NCI-H524 (cell line): ENCODE data around the gene ALDH6A1.

ENCODE experiments used
- DNase-seq, 2 experiments: peaks; one replicate each; lab custom pipeline; 2025; lab: John Stamatoyannopoulos, UW

ALDH6A1 gene

DNA sequence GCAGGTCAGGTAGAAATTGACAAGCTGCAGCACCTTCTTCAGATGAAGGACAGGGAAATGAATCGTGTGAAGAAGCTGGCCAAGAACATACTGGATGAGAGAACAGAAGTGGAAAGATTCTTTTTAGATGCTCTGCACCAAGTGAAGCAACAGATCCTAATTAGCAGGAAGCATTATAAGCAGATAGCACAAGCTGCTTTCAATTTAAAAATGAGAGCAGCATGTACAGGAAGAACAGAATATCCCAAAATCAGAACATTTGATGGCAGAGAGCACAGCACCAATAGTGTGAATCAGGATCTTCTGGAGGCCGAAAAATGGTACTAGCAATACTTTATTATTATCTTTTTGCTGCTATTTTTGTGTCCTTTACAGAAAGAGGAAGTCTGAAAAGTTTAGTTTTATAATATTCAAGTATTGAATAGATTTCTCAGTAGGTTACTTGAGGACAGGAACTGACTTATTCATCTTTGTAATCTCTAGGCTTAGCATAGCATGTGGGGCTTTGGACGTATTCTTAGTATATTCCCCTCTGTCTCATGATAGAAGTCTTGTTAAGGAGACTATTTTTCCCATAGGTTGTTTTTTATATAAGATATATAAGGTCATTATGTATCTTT is 34.3 kb downstream of the ALDH6A1 start:
- DNase-seq: no peak

DNA sequence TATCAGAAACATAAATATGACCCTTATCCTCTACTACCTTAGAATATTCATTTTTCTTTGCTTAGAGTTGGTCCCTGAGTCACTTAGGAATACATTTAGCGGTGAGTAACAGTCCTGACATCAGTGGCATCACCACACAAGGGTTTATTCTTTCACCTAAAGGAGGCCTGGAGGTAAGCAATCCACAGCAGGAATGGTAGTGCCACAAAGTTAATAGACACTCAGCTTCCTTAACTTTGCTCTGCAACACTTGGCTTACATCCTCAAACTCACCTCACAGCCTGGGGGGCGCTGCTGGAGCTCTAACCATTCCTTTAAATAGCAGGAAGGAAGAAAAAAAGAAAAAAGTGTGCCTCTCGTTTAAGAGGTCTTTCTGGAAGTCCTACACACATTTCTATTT is 36.0 kb downstream of the ALDH6A1 start:
- DNase-seq: no peak

DNA sequence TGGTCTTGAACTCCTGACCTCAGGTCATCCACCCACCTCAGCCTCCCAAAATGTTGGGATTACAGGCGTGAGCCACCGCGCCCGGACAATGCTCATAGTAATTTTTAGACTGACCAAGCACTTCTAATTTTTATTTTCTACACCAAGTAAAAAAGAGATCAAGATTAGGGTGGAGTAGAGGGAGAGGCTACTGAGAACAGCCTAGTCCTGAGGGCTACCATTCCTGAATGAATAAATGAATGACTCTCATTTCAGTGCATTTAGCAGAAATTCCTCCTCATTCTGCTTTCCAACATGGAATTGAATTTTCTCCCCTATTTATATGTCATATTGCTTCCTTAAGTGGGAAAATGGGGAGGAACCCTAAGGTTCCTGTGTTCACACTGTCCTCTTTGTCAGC is 38.7 kb downstream of the ALDH6A1 start:
- no peak for DNase-seq

DNA sequence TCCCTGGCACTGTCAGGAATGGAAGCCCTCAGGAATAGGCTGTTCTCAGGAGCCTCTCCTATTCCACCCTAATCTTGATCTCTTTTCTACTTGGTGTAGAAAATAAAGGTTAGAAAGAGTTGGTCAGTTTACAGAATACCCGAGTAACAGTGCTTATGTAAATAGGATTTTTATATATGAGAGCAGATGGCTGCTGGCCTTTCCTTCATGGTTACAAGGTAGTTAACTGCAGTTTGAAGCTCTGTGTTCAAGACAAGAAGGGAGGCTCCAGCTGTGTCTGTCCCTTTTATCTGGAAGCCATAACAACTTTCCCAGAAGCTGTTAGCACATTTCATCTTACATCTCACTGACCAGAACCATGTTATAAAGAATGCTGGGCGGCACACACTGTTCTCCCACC is 42.0 kb downstream of the ALDH6A1 start:
- peak in 1 of 2 experiments; percentile 12 for DNase-seq

DNA sequence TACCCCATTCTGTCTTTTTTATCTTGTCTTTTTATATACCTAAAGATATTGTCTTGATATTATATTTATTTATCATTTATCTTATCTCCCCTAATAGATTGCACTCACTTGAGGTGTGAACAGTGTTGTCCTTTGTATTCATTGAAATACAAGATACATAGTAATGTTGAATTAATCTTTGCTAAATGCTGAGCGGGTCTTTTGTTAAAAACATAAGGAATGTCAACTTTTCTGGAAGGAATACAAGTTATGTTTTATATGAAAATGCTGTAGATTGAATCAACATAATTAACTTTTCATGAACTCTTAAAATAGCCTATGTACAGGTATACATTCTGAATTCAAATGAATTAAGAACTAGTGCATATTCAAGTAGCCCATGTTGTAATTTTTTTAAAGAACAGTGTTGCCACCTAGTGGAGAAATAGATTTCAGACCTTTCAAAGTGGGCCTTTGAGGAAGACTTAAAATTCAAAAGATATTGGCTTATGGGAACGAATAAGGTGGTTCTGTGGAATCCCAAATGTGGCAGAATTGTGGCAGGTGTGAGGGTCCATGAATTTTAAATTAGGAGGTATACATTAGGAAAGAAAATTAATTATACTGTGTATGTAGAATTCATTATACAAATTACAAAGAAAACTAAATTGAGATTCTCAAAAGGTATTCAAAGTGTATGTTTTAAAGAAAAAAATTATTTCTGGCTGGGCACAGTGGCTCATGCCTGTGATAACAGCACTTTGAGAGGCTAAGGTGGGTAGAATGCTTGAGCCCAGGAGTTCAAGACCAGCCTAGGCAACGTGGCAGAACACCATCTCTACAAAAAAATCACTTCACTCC is 46.0 kb downstream of the ALDH6A1 start:
- DNase-seq: peak; percentile 68 to 82

DNA sequence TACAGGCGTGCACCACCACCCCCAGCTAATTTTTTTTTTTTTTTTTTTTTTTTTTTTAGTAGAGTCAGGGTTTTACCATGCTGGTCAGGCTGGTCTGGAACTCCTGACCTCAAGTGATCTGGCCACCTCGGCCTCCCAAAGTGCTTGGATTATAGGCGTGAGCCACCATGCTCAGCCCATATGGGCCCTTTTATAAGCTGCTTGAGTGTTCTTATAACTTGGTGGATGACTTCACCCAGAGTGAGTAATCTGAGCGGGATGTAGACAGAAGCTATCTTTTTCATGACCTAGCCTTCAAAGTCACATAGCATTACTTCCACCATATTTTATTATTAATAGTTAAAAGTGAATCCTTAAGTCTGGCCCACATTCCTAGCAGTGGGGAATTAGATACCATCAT is 48.7 kb downstream of the ALDH6A1 start:
- peak; percentile 29 to 73 for DNase-seq

DNA sequence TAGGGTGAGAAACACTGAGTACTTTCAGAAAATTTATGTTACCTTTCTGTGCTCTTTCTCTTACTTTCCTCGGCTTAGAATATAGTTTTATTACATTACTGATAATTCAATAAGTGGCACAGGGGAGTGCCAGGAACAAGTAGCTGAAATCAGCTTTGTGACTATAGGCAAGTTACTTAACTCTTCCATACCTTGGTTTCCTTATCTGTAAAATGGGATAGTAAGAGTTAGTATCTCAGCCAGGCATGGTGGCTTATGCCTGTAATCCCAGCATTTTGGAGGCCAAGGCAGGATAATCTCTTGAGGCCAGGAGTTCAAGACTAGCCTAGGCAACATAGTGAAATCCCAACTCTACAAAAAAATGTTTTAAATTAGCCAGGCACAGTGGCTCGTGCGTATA is 49.7 kb downstream of the ALDH6A1 start:
- DNase-seq: no peak

DNA sequence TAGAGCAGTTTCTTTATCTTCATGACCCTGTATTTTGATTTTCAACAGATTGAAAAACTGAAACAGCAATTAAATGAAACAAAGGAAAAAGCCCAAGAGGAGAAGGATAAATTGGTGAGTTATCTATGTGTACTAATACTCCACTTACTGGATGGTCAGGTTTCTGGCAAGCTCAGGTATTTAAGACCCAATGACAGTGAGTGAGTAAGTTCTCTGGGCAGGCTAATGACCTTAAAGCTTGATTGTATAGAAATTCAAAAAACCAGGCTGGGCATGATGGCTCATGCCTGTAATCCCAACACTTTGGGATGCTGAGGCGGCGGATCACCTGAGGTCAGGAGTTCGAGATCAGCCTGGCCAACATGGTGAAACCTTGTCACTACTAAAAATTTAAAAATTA is 55.1 kb downstream of the ALDH6A1 start:
- no peak for DNase-seq

DNA sequence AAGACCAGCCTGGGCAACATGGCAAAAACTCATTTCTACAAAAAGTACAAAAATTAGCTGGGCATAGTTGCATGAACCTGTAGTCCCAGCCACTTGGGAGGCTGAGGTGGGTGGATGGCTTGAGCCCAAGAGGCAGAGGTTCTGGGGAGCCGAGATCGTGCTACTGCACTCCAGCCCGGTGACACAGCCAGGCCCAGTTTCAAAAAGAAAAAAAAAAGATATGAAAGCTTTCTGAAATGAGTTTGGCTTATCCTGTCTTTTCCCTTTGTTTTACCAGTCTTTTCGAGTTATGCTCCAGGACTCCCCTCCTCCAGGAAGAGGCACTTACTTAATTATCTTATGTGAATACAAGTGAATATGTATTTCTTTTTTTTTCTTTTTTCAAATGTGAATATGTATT is 61.9 kb downstream of the ALDH6A1 start:
- DNase-seq: no peak

DNA sequence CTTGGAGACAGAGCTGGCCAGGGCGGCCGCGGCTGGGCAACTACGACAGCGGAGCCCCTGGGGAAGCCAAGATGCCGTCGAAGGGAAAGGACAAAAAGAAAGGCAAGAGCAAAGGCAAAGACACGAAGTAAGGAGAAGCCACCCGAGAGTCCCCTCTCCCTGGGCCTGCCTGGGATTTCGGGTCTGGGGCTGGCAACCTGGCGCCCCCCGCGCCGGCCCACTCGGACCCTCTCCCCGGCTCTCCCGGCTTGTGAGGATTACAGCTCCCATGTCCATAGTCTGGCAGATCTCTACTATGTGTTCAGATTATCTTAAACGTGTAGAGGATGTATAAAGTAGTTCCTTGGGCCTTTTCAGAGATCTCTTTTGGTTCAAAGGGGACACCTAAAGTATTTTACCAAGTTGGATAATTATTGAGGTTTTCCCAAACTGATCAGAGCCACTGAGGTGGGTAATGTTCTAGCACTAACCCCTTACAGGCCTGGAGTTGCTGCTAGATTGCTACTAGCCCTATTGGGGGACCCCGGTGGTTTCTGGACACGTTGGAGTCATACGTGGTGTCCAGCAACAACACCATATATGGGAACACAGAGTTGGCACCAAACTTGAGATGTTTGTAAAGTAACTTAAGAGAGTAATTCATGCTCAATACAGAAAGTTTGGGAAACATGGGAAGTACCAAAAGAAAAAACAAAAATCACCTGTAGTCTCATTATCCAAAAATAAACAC is 64.7 kb downstream of the ALDH6A1 start:
- DNase-seq: no peak

DNA sequence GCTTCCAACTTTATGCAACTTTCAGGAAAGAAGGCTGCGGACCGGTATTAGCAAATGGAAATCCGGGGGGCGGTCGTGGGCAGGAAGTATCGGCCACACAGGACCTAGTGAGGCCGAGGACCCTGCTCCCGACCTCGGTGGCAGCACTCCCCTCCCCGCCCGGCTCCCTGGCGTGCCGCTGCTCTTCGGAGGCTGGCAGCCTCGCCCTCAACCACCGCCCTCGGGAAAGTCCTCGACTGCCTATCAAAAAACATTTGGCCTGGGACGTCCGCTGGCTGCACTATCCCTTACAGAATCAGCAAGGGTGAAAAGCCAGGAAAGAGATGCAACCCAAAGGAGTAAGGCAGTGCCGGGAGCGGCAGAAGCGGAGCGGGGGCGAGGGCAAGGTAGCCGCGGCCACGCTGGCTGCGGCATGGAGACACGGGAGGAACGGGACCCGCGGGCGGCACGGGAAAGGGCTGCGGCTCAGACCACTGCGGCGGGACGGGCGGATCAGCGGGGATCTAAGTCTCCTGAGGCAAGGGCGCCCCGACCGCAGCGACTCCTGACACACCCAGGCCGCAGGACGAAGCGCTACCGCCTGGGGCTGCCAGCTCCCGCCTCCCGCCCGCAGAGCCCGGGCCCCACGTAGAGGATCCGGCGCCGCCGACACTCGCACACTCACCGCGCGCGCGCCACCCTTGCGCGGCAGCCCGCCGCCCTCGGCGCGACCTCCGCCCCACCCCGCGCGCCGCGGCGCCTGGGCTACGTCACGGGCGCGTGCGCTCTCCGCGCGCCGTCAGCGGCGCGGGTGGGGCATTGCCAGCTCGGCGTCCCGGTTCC is 65.5 kb downstream of the ALDH6A1 start, which contains the start of the genes BBOF1 and ENTPD5:
BBOF1 (plus strand) TSS at position 764 of the 822 bp plus-strand sequence. CDS start 130 bp downstream, outside the sequence.
ENTPD5 (minus strand) TSS at position 703 of the 822 bp plus-strand sequence. CDS start 31,186 bp downstream, outside the sequence.
- peak; percentile 86 to 91 for DNase-seq

DNA sequence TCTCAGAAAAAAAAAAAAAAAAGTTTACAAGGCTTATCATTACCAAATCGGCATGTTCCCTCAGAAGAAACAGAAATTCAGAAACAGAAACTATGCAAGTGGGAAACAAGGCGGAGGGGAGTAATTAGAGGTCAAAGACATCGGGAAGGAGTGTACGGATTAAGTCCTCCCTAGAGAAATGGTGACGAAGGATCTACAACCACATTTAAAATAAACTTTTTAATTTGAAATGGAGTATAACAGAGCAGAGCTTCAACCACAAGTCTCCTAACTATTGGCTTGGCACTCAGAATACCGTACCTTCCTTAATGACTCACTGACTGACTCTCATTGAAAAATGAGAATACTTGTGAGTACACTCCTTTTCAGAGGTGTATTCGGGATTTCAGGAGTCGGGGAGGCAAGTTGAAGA is 66.1 kb downstream of the ALDH6A1 start:
- peak in 1 of 2 experiments; percentile 41 for DNase-seq

DNA sequence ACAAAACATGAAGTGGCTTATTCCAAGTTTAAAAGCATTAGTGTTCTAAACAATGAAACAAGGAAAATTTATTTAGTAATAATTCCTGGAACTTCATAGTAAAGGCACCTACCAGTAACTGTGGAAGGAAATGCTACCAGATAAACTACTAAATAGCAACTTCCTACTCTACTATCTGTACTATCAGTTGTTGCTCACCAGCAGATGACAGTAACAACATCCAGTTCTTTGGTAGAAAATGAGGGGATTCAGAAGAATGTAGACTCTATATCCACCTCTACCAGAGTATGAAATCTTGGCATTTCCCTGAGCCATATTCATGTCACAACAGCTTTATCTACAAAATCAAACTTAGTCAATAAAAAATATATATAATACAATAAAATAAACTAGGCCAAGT is 68.3 kb downstream of the ALDH6A1 start:
- DNase-seq: no peak

DNA sequence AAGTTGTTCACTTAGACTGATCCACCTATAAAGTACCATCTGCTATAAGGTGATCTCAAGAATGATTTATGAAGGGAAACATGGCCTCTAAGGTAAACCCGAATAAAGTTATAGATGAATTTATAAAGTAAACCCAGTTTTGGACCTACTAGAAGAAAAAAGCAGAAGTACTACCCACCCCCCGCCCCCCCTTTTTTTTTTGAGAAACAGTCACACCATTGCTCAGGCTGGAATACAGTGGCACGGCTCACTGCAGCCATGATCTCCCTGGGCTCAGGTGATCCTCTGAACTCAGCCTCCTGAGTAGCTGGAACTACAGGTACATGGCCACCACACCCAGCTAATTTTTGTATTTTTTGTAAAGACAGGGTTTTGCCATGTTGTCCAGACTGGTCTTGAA is 69.1 kb downstream of the ALDH6A1 start:
- DNase-seq: no peak

DNA sequence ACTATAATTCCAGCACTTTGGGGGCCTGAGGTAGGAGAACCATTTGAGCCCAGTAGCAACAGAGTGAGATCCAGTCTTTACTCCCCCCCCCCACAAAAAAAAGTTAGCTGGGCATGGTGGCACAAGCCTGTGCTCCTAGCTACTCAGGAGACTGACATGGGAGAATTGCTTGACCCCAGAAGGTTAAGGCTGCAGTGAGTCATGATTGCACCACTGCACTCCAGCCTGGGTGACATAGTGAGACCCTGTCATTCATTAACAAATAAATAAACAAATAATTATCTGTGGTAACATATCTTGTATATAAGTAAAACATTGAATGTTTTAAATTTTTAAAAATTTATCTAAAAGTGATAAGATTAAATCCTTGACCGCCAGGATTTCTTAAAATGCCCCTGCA is 70.0 kb downstream of the ALDH6A1 start:
- no peak for DNase-seq

DNA sequence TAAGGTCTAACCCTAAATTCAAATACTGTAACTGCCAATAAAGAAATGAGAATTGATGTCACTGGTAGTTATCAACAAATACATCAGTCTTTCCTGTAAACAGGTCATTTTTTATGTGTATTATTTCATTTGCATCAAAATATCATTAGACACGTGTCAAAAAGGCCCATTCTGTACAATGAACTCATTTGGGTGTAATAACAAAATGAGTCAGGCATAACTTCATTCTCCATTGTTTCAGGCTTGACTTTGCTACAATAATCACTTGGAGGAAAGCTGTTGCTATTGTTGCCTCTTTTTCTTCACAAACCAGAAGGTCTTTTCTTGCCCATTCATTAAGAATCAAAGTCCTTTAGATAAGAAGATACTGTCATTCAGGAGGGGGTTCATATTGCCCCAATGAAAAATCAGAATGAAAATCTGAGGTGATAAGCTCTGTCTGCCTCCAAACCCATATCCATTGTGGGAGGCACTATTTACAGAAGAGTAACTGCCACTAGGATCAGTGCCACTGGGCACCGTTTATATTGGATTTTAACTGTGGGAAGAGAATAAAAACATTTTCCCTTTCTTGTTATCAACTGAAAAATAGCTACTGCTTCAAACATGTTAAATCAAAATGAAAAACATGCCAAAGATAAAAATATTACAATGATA is 75.3 kb downstream of the ALDH6A1 start:
- DNase-seq: no peak
